CD8-positive, alpha-beta memory T cell (primary cell): ENCODE measurements around the gene TMEM256. TPM values are rescaled to one million over a fixed set of nuclear protein-coding genes. Genes with fewer than 3 reads are reported as not detected.

Experiments
- CTCF ChIA-PET: fragments of 350-600 bp; sonication (Branson Sonifier 250); formaldehyde crosslinking; loops from one replicate; lab custom pipeline; 2021; ENCODE audit warnings: antibody characterized with exemption; lab: Charles Lee
- POLR2A ChIA-PET: fragments of 350-600 bp; sonication (Branson Sonifier 250); formaldehyde crosslinking; loops from one replicate; lab custom pipeline; 2021; ENCODE audit warnings: antibody characterized with exemption; lab: Charles Lee
- DNase-seq, 5 donors: peaks; one replicate each; pipeline versions ENCODE4 v3.0.0 to v3.0.0-alpha.2; 2020 to 2022; ENCODE audit warnings: mixed read lengths in 1 of 5
- H3K27ac ChIP-seq: one replicate; pipeline ENCODE4 v1.7.0; 2013; ENCODE audit warnings: low read depth, mild to moderate bottlenecking, low read length, moderate library complexity
- H3K27me3 ChIP-seq: 2 replicates; pipeline ENCODE4 v1.7.0; 2013; ENCODE audit warnings: low read length, mild to moderate bottlenecking; ENCODE audit not compliant: insufficient read depth, poor library complexity, severe bottlenecking
- H3K36me3 ChIP-seq: 2 replicates; pipeline ENCODE4 v1.7.0; 2013; ENCODE audit warnings: mild to moderate bottlenecking, low read length, moderate library complexity; ENCODE audit not compliant: insufficient read depth
- H3K4me1 ChIP-seq: 2 replicates; pipeline ENCODE4 v1.7.0; 2013; ENCODE audit warnings: mild to moderate bottlenecking, low read length, moderate library complexity; ENCODE audit not compliant: insufficient read depth
- H3K4me3 ChIP-seq: 2 replicates; pipeline ENCODE4 v1.7.0; 2013; ENCODE audit warnings: mild to moderate bottlenecking, low read length
- H3K9me3 ChIP-seq: 2 replicates; pipeline ENCODE4 v1.7.0; 2013; ENCODE audit warnings: mild to moderate bottlenecking, low read length
- H3K27ac Mint-ChIP-seq, 8 donors: one replicate each; pipeline ENCODE4 v1.8.0; 2020 to 2021; ENCODE audit warnings: mixed read lengths in 8 of 8, mild to moderate bottlenecking in 6 of 8, inconsistent platforms in 3 of 8, moderate library complexity in 3 of 8
- H3K27me3 Mint-ChIP-seq, 2 donors: one replicate each; pipeline ENCODE4 v1.8.0; 2020 to 2021; ENCODE audit warnings: mixed read lengths in 2 of 2, mild to moderate bottlenecking in 1 of 2, moderate library complexity in 1 of 2
- H3K36me3 Mint-ChIP-seq, 3 donors: one replicate each; pipeline ENCODE4 v1.8.0; 2020 to 2021; ENCODE audit warnings: mixed read lengths in 3 of 3, inconsistent platforms in 1 of 3, mild to moderate bottlenecking in 1 of 3
- H3K4me1 Mint-ChIP-seq, 3 donors: one replicate each; pipeline ENCODE4 v1.8.0; 2020 to 2021; ENCODE audit warnings: mixed read lengths in 3 of 3, inconsistent platforms in 1 of 3, mild to moderate bottlenecking in 1 of 3
- H3K4me3 Mint-ChIP-seq, 7 donors: one replicate each; pipeline ENCODE4 v1.8.0; 2020 to 2021; ENCODE audit warnings: mixed read lengths in 7 of 7, mild to moderate bottlenecking in 6 of 7, moderate library complexity in 4 of 7, inconsistent platforms in 2 of 7
- H3K9me3 Mint-ChIP-seq, 5 donors: one replicate each; pipeline ENCODE4 v1.8.0; 2020 to 2022; ENCODE audit warnings: mixed read lengths in 5 of 5, mild to moderate bottlenecking in 3 of 5, moderate library complexity in 2 of 5, inconsistent platforms in 1 of 5
- polyA plus RNA-seq: library from polyadenylated mRNA; unstranded; fragments of 300-500 nt; fragmentation: Illumina TruSeq; gene quantifications from one replicate; pipeline ENCODE4 v1.2.3, GENCODE V29; 2021
- total RNA-seq, 2 experiments: library from RNA; stranded (reverse); gene quantifications; one replicate each; pipeline ENCODE4 v1.2.3, GENCODE V29; 2021

TMEM256 gene
- total and polyA plus RNA-seq, 3 experiments from 2014 or later: 45.4 to 62.4 (median 51.4) TPM

GRCh38 chr17:7388856-7389255 is 15.0 kb downstream of the TMEM256 start:
- Histone ChIP-seq H3K36me3 (peaks cover 32% of the 10 kb centered on the region), H3K27me3 (no peaks in the 10 kb centered on the region), H3K27ac (no peak overlapping the region), H3K4me1 (peaks cover 35% of the 10 kb centered on the region), H3K4me3 (no peak overlapping the region), H3K9me3 (no peaks in the 10 kb centered on the region)
- Mint-ChIP-seq H3K4me1 (peaks cover 21 to 44% (median 28%) of the 10 kb centered on the region in 3 donors), H3K9me3 (no peaks in the 10 kb centered on the region), H3K36me3 (peaks cover 0 to 60% (median 3%) of the 10 kb centered on the region in 3 donors), H3K27me3 (no peaks in the 10 kb centered on the region), H3K27ac (peak overlapping the region in 2 of 8 donors; percentile 37 to 72), H3K4me3 (peak overlapping the region in 1 of 7 donors; percentile 66)
- DNase-seq: no peak
- ChIA-PET POLR2A (interaction anchor here (0.6 kb wide), 1 partner anchor 184 kb away, joined by 5 read pairs; no protein-coding TSS in a partner anchor), CTCF (interaction anchor here (0.8 to 1.4 kb wide), 3 partner anchors 15 to 48 kb away, joined by 3 to 4 read pairs (median 3); partner anchors contain the start of gene TMEM256)

- peaks cover 16 to 26% of the 10 kb centered on the region in 2 donors for H3K27me3 Mint-ChIP-seq
- H3K4me1 ChIP-seq: peaks cover 13% of the 10 kb centered on the region
- H3K4me1 Mint-ChIP-seq: peaks cover 12 to 16% (median 16%) of the 10 kb centered on the region in 3 donors
- peaks cover 4% of the 10 kb centered on the region for H3K36me3 ChIP-seq
- ChIA-PET POLR2A (interaction anchor here (0.5 to 1.9 kb wide), 14 partner anchors 9 to 100 kb away, joined by 3 to 16 read pairs (median 4); partner anchors contain the start of genes ACAP1, PLSCR3, POLR2A and TMEM102), CTCF (interaction anchor here (0.9 to 2.1 kb wide), 8 partner anchors 9 to 176 kb away, joined by 3 to 15 read pairs (median 4); partner anchors contain the start of genes PLSCR3 and TMEM102)
- peak overlapping the region; percentile 83 for H3K4me3 ChIP-seq
- H3K4me3 Mint-ChIP-seq: peak overlapping the region; percentile 78 to 92 (median 87)
- H3K9me3 Mint-ChIP-seq: no peaks in the 10 kb centered on the region
- H3K27me3 ChIP-seq: peaks cover 16% of the 10 kb centered on the region
- peak overlapping the region; percentile 79 for H3K27ac ChIP-seq
- H3K27ac Mint-ChIP-seq: peak overlapping the region; percentile 85 to 97 (median 92)
- H3K36me3 Mint-ChIP-seq: peaks cover 0 to 26% (median 0%) of the 10 kb centered on the region in 3 donors
- no peaks in the 10 kb centered on the region for H3K9me3 ChIP-seq
- DNase-seq: no peak
Measured at GRCh38 chr17:7384489-7385081, 19.3 kb downstream of the TMEM256 start.

GRCh38 chr17:7383742-7384488 is 20.0 kb downstream of the TMEM256 start:
- Histone ChIP-seq H3K9me3 (no peaks in the 10 kb centered on the region), H3K4me3 (peak overlapping the region; percentile 83), H3K27ac (peak overlapping the region; percentile 79), H3K36me3 (no peaks in the 10 kb centered on the region), H3K27me3 (peaks cover 16% of the 10 kb centered on the region), H3K4me1 (peaks cover 13% of the 10 kb centered on the region)
- peak; percentile 72 to 88 (median 80) for DNase-seq
- Mint-ChIP-seq H3K4me3 (peak overlapping the region; percentile 78 to 92 (median 87)), H3K27ac (peak overlapping the region; percentile 85 to 97 (median 92)), H3K4me1 (peaks cover 12 to 16% (median 15%) of the 10 kb centered on the region in 3 donors), H3K27me3 (peaks cover 18 to 33% of the 10 kb centered on the region in 2 donors), H3K9me3 (peaks cover 0 to 5% (median 2%) of the 10 kb centered on the region in 5 donors), H3K36me3 (peaks cover 0 to 19% (median 6%) of the 10 kb centered on the region in 3 donors)
- ChIA-PET CTCF (interaction anchor here (0.9 to 2.1 kb wide), 8 partner anchors 10 to 177 kb away, joined by 3 to 15 read pairs (median 4); partner anchors contain the start of genes PLSCR3 and TMEM102), POLR2A (interaction anchor here (0.7 to 1.9 kb wide), 15 partner anchors 9 to 100 kb away, joined by 3 to 16 read pairs (median 3); partner anchors contain the start of genes ACAP1, PLSCR3, POLR2A and TMEM102)

- Mint-ChIP-seq H3K27ac (peak overlapping the region in 5 of 8 donors; percentile 6 to 72 (median 57)), H3K27me3 (peaks cover 18 to 33% of the 10 kb centered on the region in 2 donors), H3K9me3 (peaks cover 0 to 5% (median 2%) of the 10 kb centered on the region in 5 donors), H3K36me3 (peaks cover 0 to 14% (median 6%) of the 10 kb centered on the region in 3 donors), H3K4me3 (peak overlapping the region in 6 of 7 donors; percentile 39 to 88 (median 82)), H3K4me1 (peaks cover 12 to 16% (median 15%) of the 10 kb centered on the region in 3 donors)
- peak overlapping the region; percentile 79 for H3K27ac ChIP-seq
- H3K36me3 ChIP-seq: no peaks in the 10 kb centered on the region
- H3K4me3 ChIP-seq: peak overlapping the region; percentile 83
- peaks cover 16% of the 10 kb centered on the region for H3K27me3 ChIP-seq
- ChIA-PET POLR2A (interaction anchor here (0.7 to 1.9 kb wide), 8 partner anchors 8 to 101 kb away, joined by 3 to 9 read pairs (median 4); partner anchors contain the start of genes POLR2A and TMEM102), CTCF (interaction anchor here (1.2 to 2.1 kb wide), 6 partner anchors 15 to 60 kb away, joined by 3 to 15 read pairs (median 4); partner anchors contain the start of gene TMEM102)
- H3K4me1 ChIP-seq: peaks cover 13% of the 10 kb centered on the region
- no peak for DNase-seq
- no peaks in the 10 kb centered on the region for H3K9me3 ChIP-seq
Measured at GRCh38 chr17:7383371-7383741, 20.5 kb downstream of the TMEM256 start.

- Mint-ChIP-seq H3K9me3 (peaks cover 0 to 5% (median 2%) of the 10 kb centered on the region in 5 donors), H3K4me3 (peak overlapping the region in 6 of 7 donors; percentile 3 to 87 (median 47)), H3K27me3 (peaks cover 20 to 33% of the 10 kb centered on the region in 2 donors), H3K4me1 (peaks cover 12 to 16% (median 15%) of the 10 kb centered on the region in 3 donors), H3K36me3 (peaks cover 0 to 11% (median 6%) of the 10 kb centered on the region in 3 donors), H3K27ac (peak overlapping the region in 2 of 8 donors; percentile 9 to 43)
- Histone ChIP-seq H3K4me1 (peaks cover 13% of the 10 kb centered on the region), H3K27ac (no peak overlapping the region), H3K9me3 (no peaks in the 10 kb centered on the region), H3K36me3 (no peaks in the 10 kb centered on the region), H3K4me3 (no peak overlapping the region), H3K27me3 (peaks cover 16% of the 10 kb centered on the region)
- CTCF ChIA-PET: interaction anchor here (1.2 to 2.0 kb wide), 2 partner anchors 15 to 61 kb away, joined by 3 to 5 read pairs; no protein-coding TSS in a partner anchor
- no peak for DNase-seq
- POLR2A ChIA-PET: interaction anchor here (0.6 to 1.9 kb wide), 5 partner anchors 11 to 290 kb away, joined by 3 to 9 read pairs (median 4); partner anchors contain the start of genes PLSCR3 and TMEM102
Measured at GRCh38 chr17:7382901-7383300, 21.0 kb downstream of the TMEM256 start.

GRCh38 chr17:7380855-7381683 is 22.8 kb downstream of the TMEM256 start, which contains the start of gene TNK1:
TSS of gene TNK1 (plus strand) at chr17:7381089. CDS start at chr17:7382927, 1,838 bp downstream.
- CTCF ChIA-PET: no interaction called here
- H3K4me3 Mint-ChIP-seq: peak within 1 kb of the TSS in 2 of 7 donors; percentile 40 to 60

More at GRCh38 chr17:7380855-7381683, 22.8 kb downstream of the TMEM256 start, which contains the start of gene TNK1:
- POLR2A ChIA-PET: interaction anchor here (0.5 kb wide), 1 partner anchor 235 kb away, joined by 3 read pairs; no protein-coding TSS in a partner anchor
- no peaks in the 10 kb centered on the region for H3K9me3 ChIP-seq
- no peaks in the 10 kb centered on the region for H3K36me3 ChIP-seq
- DNase-seq: no peak
- H3K4me1 Mint-ChIP-seq: peaks cover 12 to 16% (median 15%) of the 10 kb centered on the region in 3 donors
- peak within 1 kb of the TSS in 2 of 8 donors; percentile 20 to 33 for H3K27ac Mint-ChIP-seq
- H3K27me3 Mint-ChIP-seq: peaks cover 25 to 46% of the 10 kb centered on the region in 2 donors
- H3K27me3 ChIP-seq: peaks cover 16% of the 10 kb centered on the region
- peaks cover 0 to 5% (median 2%) of the 10 kb centered on the region in 5 donors for H3K9me3 Mint-ChIP-seq
- peaks cover 13% of the 10 kb centered on the region for H3K4me1 ChIP-seq
- H3K36me3 Mint-ChIP-seq: peaks cover 0 to 6% (median 1%) of the 10 kb centered on the region in 3 donors
- peak within 1 kb of the TSS; percentile 9 for H3K27ac ChIP-seq
- no peak within 1 kb of the TSS for H3K4me3 ChIP-seq
